IMR-90 (cell line): ENCODE data around the gene CAPRIN1.

Source experiments
- CHD1 ChIP-seq: IDR thresholded peaks from 2 replicates; pipeline ENCODE4 v1.6.1; 2012; ENCODE audit warnings: low read depth, low read length, improper control_type of control experiment
- CTCF ChIP-seq: conservative IDR thresholded peaks from 2 replicates; pipeline ENCODE4 v1.5.1; 2012; ENCODE audit warnings: mild to moderate bottlenecking, low read depth, low read length, improper control_type of control experiment
- SMC3 ChIP-seq: fragments of 150-350 bp; IDR thresholded peaks from 2 replicates; pipeline ENCODE4 v1.6.1; 2016; ENCODE audit warnings: low read depth, mild to moderate bottlenecking, antibody characterized with exemption, low read length, moderate library complexity

GRCh38 chr11:34140149-34140548, 88.6 kb downstream of the CAPRIN1 start:
- TF ChIP-seq CHD1 (no peak), CTCF (no peak), SMC3 (no peak)
